ENCODE results near the gene TENM3. TPM values are rescaled to one million over a fixed set of nuclear protein-coding genes. Genes with fewer than 3 reads are reported as not detected.
"Not testable (repeated sequence)": the region's sequence is repeated elsewhere in the genome, so short reads cannot be mapped to it uniquely, and the experiment has no call there.

The TENM3 gene
- polyA plus RNA-seq, 3 donors, result 1.8 to 10.3 (median 2.3) TPM

DNA sequence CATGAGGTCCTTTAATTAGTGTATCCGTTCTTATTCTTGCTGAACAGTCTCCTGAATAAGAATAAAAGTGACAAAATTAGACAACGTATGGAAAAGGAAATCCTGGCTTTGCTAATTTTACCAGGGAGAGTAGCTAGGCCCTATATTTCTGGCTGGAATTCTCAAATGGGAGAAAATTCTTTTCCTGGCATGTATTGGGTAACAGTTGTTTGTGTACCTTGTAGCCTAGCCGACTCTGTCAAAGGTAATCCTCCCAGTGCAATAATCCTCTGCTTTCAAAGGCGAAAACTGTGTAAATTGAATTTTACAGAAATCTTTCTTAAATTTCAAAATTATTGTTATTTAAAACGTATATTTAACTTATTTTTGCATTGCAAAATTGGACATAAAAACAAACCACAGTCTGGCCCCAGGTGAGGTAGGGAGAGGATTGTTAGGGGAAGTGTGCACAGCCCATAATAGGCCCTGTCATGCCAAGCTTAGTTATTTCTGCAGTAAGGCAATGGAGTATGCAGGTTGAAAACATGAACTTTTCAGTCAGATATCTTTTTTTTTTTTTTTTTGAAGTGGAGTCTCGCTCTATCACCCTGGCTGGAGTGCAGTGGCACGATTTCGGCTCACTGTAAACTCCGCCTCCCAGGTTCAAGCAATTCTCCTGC is 18.9 kb upstream of the TENM3 start:
- WGBS, 3 donors, result 77 to 85% (median 78%) methylated on average over 9 of the region's 9 CpGs
- no peak overlapping the region for H3K27ac ChIP-seq (ENCODE audit: low read depth, low read length)

DNA sequence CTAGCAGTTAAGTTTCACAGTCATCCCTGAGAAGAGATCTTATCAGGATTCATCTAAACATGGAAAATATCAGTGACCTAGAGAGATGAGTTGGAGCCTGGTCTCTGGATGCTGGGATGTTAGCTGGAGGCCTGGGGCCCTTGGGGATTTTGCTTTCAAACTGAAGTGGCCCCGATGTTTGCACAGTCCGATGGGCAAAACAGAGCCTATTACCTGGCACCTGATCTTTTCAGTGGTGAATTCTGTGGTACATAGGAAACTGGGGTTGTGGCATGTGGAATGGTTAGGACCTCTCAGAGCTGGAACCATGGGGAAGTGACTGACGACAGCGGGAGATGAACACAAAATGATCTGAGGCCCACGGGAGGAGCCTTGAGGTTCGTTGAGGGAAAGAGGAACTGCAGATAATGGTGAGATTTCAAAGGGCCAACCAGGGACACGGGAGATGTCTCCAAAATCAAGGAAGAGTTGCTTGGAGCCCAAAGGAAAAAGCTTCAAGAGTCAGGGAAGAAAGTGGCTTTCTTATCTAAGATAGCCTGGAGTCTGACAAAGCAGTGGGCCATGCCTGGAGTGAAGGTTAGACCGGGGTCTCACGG is 17.8 kb upstream of the TENM3 start:
- H3K27ac ChIP-seq (ENCODE audit: low read depth, low read length), result no peak overlapping the region
- 87 to 92% (median 88%) methylated on average over 9 of the region's 9 CpGs for WGBS, 3 donors

DNA sequence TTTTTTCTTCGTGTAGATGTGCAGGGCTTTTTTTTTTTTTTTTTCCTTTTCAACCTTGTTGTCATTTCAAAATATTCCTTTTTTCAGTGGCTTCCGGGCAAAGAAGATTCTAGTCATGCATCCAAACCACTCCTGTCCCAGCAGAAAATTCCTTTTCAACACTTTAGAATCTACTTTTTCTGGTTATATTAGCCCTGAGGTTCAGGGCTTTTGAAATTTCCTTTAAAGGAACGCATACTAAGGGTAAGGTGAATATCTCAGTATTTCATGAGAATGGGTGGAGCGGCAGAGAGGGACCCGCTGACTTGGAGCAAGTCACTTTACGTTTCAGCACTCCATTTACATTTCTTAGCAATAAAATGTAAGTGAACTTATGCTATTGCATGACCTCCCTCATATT is 15.6 kb upstream of the TENM3 start:
- H3K27ac ChIP-seq (ENCODE audit: low read depth, low read length), result no peak overlapping the region
- 86 to 89% (median 86%) methylated on average over 6 of the region's 6 CpGs for whole genome bisulfite sequencing, 3 donors

DNA sequence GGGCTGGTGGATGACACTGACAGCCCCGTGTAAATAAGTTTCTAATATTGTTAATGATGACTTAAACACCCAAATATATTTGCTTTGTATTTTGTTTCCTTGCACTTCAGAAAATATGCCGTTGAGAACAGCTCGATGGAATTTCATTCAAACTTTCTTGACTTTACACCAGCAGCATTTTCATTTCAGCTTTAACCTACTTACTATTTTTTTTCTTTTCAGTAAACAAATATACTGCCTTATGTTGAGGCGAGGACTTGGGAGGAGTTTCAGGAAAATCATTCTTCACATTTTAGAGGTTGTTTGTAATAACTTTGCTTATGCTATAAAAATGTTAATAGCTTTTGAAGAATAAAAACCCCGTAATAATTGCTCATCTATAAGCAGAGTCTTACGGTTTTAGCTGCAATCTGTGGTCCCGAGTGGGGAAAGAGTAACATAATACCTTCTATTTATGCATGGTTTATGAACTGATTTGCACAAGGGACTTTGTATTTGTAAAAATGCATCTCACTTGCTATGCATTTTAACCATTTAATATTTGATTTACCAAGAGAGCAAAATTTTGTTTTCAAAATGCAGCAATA is 14.1 kb upstream of the TENM3 start:
- WGBS, 3 donors, result 60 to 77% (median 62%) methylated on average over 7 of the region's 7 CpGs

DNA sequence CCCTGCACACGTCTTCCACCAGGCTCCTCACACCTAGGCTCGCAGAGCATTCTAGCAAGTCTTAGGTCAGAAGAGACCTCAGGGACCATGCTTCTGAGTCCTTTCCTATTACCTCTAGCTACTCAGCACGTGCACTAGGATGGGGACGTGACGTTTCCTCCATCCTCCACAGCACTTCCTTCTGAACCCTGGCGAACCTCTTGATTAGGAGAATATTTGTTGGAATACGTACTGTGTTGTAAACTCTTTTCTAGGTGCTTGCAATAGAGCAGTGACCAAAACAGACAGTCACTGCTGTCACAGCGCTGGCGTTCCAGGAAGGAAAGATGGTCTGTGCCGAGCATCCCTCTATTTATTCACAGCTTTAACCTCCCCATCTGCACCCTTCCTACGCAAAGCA is 12.9 kb upstream of the TENM3 start:
- WGBS, 3 donors, result 76 to 84% (median 81%) methylated on average over 11 of the region's 11 CpGs
- H3K27ac ChIP-seq (ENCODE audit: low read depth, low read length), result no peak overlapping the region

More for the DNA sequence above, 14.1 kb upstream of the TENM3 start:
- H3K27ac ChIP-seq (ENCODE audit: low read depth, low read length), result no peak overlapping the region

DNA sequence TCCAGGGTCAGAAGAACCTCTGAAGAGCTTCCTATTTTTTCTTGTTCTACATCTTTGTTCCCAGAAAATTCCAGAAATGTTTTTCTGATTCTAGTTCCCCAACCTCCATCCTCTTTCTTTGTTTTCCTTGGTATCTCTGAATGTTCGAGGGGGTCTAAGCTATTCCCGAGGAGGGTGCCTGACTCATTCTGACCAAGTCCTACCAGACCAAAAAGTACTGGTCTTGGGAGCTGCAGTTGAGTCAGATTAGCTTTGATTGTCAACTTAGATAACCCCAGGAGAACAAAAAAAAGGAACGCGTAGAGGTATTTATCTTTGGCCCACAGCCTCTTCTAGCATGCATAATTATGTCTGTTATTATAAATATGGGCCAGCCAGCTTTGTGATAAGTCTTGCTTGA is 12.1 kb upstream of the TENM3 start:
- 50 to 82% (median 80%) methylated on average over 4 of the region's 4 CpGs for WGBS, 3 donors

DNA sequence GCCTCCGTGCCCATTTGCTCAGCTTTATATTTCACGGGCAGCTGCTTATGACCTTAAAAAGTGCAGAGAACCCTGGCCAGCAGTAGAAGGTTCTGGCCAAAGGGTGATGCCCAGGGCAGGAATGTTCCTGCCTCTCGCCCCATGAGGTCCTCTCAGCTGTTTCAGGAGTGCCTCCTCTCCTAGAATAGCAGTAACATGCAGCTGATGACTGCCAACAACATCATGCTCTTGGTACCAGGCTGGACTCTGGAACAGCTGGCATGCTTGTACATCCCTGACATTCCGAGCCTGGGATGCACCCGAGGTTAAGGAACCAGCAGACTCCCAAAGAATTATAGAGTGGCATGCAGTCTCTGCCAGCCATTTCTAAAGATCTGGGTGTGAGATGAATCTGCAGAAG is 11.7 kb upstream of the TENM3 start:
- 63 to 75% (median 75%) methylated on average over 5 of the region's 5 CpGs for WGBS, 3 donors
- H3K27ac ChIP-seq (ENCODE audit: low read depth, low read length), result no peak overlapping the region

More for the DNA sequence above, 12.1 kb upstream of the TENM3 start:
- H3K27ac ChIP-seq (ENCODE audit: low read depth, low read length), result no peak overlapping the region

DNA sequence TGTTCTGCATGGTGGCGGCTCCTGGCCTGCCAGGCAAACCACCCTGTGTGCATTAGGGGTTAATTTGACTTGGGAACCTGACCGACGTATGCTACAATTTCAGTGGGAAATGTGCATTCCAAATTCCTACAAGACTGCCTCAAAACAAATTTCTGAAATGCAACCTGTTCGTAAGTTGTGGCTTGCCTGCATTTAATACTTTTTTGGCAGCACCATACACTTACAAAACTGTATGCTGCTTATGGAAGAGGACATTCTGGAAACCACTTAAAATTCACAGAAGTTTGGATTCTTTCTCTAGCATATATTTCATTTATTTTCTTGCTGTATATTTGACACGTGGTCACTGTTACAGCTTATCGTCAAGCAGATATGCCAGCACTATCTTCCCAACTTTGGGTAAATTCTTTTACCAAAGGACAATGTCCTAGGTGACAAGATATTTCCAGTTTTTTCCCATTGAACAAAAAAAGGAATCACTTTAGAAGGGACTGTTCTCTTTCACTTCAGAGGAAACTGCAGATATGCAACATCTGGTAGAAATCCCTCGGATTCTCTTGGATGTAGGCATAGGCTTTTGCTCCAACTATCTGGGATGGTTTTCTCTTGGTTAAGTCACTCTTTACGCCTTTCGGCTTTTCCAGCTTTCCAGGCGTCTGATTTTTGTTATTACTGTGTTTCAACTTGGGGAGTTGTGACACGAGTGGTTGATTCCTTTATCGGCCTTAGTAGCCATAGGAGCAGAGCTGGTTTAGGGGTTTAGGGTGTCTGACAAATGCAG is 9.7 kb upstream of the TENM3 start:
- 71 to 77% (median 75%) methylated on average over 12 of the region's 12 CpGs for WGBS, 3 donors
- no peak overlapping the region for H3K27ac ChIP-seq (ENCODE audit: low read depth, low read length)

DNA sequence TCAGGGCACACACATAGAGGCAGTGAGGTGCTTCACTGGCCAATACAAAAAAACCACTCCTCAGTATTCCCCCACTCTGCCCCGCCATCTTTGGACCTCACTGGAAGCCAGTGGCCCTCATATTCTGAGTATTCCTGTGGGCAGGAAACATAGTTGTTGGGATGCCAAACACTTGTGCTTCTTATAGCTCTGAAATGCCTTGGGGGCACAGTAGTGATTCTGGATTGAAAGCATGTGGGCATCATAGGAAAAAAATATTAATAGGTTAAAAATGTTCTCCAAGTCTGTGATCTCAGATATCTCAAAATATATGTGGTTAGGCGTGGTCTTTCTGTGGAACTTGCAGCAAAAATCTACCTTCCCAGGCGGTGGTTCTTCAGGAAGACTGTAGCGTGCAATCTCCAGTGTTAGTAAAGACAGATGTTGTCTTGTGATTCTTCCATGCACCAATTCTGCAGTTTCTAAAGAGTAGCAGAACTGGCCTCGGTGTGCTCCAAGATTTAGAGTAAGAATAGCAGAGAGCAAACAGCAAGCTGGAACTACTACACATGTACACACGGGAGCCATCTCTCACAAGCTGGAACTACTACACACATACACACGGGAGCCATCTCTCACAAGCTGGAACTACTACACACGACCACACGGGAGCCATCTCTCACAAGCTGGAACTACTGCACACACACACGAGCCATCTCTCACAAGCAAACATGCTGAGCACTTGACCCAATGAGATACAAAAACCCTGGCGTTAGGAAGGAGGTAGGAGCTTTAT is 8.0 kb upstream of the TENM3 start:
- no peak overlapping the region for H3K27ac ChIP-seq (ENCODE audit: low read depth, low read length)
- 71 to 78% (median 76%) methylated on average over 11 of the region's 11 CpGs for WGBS, 3 donors

DNA sequence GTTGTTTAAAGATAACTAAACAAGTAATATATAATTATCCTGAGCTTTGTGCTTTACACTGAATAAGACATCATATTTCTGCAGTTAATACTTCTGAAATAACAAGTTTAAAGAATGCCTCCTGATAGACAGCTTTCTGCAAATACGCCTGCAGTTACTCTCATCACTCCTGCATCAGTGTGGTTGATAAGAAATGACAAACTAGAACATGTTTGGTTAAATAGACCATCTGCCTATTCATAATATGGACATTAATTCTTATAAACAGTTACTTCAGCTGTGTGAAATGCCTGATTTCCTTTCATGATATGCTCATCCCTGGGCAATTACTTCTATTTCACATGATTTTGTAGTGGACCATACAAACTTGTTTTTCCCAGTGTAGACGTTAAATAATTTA is 7.0 kb upstream of the TENM3 start:
- no peak overlapping the region for H3K27ac ChIP-seq (ENCODE audit: low read depth, low read length)
- 71 to 84% (median 84%) methylated on average over 2 of the region's 2 CpGs for WGBS, 3 donors

DNA sequence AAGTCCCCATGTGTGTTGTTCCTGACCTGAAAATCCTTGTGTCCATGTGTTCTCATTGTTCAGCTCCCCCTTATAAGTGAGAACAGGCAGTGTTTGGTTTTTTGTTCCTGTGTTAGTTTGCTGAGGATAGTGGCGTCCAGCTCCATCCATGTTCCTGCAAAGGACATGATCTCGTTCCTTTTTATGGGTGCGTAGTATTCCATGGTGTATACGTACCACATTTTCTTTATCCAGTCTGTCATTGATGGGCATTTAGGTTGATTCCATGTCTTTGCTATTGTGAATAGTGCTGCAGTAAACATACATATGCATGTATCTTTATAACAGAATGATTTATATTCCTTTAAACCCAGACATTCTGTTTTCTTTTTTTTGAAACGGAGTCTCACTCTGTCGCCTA is 6.2 kb upstream of the TENM3 start:
- not testable (repeated sequence) for H3K27ac ChIP-seq (ENCODE audit: low read depth, low read length)
- 82 to 95% (median 92%) methylated on average over 6 of the region's 6 CpGs for WGBS, 3 donors

DNA sequence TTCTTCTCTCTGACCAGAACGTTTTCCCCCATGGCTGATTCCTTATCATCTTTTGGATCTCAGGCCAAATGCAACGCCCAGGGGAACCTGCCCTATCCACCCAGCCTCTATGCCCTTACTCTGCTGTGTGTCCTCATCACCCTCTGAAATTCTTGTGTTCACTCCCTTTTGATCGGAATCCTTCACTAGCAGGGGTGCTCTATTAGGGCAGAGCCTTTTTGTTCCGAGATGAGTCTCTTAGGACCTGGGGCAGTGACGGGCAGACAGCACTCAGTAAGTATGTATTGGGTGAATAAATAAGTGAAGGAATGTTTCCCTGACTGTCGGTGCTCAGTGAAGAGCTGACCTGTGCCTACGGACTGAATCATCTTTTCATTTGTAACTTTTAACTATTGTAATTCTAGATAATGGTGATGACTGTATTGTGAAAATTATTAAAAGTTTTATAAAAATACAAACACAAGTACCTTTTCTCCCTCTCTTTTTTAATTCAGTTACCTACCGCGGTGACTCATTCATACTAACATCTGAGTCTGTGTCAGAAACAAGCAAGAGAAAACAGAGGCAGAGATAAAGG is 4.8 kb upstream of the TENM3 start:
- H3K27ac ChIP-seq (ENCODE audit: low read depth, low read length), result no peak overlapping the region
- 51 to 60% (median 60%) methylated on average over 9 of the region's 9 CpGs for WGBS, 3 donors

DNA sequence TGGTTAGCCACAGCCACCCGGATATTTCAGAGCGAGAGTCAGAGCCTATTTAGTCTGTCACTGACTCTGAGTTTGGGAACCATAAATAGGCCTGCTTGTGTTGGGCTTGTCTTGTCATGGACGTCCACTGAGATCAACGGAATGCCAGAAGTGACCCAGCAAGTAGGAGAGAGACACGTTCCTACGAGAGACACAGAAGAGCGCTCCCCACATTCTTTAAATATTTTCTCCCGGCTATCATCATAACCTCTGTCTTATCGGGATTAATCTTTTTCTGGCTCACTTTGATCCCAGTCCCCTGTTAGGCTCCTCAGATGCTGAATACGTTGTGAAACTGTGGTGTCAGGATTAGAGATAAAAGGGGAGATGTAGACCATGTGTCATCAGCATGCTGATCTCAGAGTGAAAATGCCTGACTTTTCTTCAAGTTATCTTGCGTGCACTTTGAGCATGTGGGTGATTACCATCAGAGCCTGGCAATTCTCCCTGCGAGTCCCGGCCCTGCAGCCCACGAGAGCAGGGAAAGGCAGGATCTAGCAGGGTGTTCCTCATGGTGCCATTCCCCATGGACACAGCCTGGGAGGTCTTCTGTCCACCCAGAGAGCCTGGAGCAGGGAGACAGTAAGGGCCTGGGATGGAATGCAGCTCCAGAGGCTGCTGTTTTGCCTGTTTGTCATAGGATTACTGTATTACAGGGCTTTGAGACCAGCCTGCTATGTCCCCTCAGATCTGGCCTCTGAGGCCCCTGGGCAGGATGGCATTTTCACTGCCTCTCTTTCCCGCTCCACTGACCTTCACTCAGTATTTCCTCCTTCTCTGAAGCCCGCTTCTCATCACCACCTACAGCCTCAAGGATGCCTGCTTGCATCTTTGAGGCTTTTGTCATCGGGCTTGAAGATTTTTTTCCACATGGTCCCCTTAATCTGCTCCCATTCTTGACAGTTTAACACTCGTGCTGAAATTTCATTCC is 2.8 kb upstream of the TENM3 start:
- no peak overlapping the region for H3K27ac ChIP-seq (ENCODE audit: low read depth, low read length)
- 34 to 48% (median 46%) methylated on average over 18 of the region's 18 CpGs for whole genome bisulfite sequencing, 3 donors

DNA sequence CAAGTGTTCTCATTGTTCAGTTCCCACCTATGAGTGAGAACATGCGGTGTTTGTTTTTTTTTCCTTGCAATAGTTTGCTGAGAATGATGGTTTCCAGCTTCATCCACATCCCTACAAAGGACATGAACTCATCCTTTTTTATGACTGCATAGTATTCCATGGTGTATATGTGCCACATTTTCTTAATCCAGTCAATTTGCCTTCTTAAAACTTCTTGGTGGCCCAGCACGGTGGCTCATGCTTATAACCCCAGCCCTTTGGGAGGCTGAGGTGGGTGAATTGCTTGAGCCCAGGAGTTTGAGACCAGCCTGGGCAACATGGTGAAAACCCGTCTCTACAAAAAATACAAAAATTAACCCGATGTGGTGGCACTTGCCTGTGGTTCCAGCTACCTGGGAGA is 942 bp upstream of the TENM3 start:
- not testable (repeated sequence) for H3K27ac ChIP-seq (ENCODE audit: low read depth, low read length)
- 95 to 96% (median 95%) methylated on average over 4 of the region's 4 CpGs for WGBS, 3 donors

DNA sequence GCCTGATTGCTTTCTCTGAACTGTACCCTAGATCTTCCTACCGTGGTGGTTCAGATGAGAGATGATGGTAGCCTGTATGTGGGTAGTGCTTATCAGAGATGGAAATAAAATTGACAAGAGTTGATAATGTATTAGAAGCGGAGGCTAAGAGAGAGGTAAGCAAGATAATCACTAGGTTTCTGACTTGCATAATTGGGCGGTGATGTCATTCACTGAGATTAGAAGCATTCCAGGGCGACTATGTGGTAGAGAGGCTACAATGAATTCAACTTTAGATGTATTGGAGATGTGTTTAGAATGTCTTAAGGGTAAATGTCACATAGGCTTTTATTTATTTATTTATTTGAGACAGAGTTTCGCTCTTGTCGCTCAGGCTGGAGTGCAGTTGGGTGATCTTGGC is 415 bp upstream of the TENM3 start:
- 88 to 91% (median 88%) methylated on average over 6 of the region's 6 CpGs for WGBS, 3 donors
- no peak overlapping the region for H3K27ac ChIP-seq (ENCODE audit: low read depth, low read length)

DNA sequence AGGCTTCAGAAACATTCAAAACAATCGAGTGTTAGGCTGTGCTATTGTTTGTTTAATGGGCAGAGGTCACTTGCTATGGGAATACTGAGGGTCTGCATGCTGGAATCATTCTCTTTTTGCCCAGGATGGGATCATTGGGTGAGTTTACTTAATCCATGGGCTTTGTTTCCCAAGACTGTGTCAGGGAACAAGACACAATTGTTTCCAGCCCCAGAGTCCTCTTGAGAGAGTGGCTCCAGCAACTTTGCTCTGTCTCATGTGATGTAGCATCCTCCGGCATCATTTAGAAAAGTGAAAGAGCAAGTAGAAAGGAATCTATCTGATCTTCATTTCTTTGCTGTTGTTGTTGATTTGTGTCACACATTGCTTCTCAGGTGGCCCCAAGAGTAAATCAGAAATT is 1.8 kb downstream of the TENM3 start:
- 40 to 74% (median 73%) methylated on average over 2 of the region's 2 CpGs for WGBS, 3 donors
- no peak overlapping the region for H3K27ac ChIP-seq (ENCODE audit: low read depth, low read length)

DNA sequence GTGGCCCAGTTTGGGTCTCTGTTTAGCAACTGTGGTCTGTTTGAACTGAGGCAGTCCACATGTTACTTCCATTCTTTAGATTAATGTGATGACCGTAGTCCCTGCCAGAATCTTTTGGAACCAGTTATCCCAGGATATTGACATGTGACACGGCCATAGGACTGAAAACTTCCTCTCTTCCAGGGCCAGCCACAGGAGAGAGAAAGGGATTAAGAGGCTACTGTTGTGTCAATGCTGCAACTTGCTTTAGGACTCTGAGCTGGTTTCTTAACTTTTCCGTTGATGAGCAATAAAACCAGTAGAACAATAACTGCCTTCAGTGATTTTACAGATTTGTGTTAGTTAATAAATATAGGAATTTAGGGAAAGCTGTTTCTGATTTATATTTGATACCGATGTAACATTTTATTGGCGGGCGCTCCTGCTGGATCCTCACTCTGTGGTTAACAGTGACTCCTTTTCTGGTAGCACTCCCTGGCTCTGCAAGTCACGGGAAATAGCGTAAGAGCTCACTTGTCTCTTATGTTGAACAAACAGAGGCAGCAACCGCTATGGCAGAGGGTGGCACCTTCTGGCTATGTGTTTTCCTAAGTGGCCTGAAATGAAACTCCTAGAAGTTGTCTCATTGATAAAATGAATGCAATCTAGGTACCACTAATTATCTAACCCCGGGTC is 2.5 kb downstream of the TENM3 start:
- 44 to 80% (median 69%) methylated on average over 10 of the region's 10 CpGs for WGBS, 3 donors
- no peak overlapping the region for H3K27ac ChIP-seq (ENCODE audit: low read depth, low read length)

Measured in adipose tissue (tissue), 3 donors.